ENCODE measurements around the gene PLAGL2.

The PLAGL2 gene

DNA sequence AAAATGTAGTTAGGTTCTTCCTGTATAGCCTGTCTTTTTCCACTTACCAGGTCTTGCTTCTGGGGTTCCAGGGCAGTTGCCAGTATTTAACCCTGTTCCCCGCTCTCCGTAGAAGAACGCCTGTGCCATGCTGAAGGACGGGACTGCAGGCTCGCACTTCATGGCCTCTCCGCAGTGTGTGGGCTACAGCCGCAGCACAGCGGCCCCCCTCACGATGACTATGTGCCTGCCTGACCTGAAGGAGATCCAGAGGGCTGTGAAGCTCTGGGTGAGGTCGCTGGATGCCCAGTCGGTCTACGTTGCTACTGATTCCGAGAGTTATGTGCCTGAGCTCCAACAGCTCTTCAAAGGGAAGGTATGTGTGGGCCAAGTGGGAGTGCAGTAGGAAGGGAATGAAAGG, 23.2 kb upstream of the PLAGL2 start:
- no peak for DNase-seq

DNA sequence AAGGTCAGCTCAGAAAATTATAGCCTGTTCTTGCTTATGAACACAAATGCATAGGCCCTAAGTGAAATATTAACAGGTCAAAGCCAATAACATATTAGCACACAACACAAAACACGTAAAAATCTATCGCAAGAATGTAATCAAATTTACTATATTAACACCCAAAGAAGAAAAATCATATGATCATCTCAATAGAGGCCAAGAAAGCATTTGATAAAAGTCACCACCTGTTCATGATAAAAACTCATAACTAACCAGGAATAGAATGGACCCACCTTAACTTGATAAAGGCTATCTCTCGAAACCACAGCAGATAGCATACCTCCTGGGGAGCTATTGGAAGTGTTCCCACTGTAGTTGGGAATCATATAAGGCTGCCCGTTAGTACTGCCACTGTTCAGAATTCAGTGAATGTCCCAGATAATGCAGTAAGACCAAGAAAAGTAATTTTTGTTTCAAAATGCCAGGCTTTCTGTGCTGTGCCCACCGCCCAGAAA, 21.8 kb upstream of the PLAGL2 start:
- DNase-seq, result no peak

DNA sequence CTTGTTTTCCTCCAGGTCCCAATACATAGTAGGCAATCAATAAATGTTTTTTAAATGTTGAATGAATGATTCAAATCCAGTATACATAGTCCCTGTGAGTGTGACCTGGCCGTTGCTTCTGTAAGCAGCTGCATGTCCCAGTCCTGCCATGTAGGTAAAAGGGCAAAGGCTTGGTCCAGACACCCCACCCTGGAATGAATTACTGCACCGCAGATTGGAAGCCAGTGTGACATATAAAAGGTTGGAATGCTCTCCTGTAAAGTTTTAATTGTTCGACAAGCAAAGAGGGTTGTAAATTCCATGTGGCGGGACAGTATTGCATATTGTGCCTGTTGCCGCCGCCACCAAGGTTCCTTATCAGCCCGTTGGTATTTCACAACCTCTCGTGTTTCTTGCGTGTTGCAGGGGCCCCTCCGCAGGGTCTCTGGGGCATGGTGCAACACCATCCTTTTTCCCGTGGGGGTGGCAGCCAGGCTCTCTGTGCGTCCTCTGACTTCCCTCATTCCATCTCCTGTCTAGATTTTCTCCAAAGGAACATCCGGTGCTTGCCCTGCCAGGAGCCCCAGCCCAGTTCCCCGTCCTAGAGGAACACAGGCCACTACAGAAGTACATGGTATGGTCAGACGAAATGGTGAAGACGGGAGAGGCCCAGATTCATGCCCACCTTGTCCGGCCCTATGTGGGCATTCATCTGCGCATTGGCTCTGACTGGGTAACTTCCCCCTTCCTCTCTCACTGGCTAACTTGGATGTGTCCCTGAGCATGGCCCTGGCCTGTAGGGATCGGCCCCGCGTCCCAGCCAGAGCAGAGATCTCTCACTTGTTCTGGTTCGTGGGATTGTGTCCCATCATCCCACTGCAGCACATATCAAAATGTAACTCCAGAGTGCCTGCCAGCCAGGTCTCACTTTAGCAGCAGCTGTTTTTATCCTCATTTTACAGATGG, 20.5 kb upstream of the PLAGL2 start:
- DNase-seq, result no peak

DNA sequence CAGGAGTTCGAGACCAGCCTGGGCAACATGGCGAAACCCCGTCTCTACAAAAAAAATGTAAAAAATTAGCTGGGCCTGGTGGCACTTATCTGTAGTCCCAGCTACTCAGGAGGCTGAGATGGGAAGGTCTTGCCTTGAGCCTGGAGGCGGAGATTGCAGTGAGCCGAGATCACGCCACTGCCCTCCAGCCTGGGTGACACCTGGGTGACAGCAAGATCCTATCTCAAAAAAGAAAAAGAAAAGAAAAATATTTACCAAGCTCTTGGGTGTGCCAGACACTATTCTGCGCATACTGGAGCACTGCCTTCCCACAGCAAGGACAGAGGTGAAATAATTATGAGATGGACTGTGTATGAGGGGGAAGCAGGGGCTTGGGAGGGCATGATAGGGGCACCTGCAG, 19.8 kb upstream of the PLAGL2 start:
- DNase-seq, result no peak

DNA sequence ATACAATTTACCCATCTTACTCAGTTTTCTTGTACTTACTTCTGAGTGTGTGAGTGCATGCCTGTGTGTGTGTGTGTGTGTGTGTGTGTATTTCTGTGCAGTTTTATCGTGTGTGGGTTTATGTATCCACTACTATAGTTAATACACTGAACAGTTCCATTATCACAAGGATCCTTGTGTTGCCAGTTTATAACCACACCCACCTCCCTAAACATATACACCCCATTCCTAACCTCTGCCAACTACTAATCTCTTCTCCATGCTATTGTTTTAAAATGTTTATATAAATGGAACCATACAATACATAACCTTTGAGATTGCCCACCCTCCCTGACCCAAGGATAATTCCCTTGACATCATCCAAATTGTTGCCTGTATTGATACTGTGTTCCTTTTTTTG, 18.8 kb upstream of the PLAGL2 start:
- no peak for DNase-seq

DNA sequence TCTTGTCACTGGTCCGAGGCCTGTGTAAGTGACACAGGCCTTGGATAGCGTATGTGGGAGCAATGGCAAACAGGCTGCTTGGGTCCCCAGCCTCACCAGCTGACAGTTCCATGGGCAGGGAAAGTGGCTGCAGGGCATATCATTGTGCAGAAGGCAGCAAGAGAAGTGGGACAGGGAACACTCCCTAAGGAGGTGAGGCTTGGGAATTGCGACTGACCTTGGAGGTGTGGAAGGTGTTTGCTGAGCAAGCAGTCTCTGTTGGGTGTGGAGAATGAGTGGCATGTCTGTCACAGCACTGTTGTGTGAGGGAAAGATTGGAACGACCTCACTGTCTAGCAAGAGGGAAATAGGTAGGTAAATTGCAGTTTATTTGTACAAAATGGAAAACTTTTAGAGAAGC, 16.9 kb upstream of the PLAGL2 start:
- DNase-seq, result no peak

DNA sequence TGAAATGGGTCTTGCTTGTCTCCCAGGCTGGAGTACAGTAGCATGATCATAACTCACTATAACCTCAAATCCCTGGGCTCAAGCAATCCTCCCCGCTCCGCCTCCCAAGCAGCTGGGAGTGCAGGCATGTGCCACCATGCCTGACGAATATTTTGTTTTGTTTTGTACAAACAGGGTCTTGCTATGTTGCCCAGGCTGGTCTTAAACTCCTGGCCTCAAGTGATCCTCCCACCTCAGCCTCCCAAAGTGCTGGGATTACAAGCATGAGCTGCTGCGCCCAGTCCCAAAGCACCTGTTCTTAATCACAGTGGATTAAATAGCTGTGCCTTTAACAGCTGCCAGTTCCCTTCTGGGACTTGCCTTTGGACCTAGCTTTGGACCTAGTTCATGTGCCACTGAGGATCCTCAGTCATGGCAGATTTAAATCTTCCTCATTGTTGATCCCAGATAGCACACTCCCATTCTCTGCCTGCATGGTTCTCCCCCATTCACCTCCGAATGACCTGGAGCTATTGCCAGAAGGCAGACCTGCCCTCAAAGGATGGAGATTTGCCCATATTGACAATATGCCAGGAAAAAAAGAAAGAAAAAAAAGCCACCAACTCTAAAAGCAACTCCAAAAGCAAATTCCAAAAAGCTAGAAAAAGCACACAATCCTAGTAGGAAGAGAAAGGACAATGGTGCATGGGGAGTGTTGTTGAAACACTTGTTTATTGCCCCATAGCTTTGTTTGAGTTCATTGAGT, 10.8 kb upstream of the PLAGL2 start:
- no peak for DNase-seq

DNA sequence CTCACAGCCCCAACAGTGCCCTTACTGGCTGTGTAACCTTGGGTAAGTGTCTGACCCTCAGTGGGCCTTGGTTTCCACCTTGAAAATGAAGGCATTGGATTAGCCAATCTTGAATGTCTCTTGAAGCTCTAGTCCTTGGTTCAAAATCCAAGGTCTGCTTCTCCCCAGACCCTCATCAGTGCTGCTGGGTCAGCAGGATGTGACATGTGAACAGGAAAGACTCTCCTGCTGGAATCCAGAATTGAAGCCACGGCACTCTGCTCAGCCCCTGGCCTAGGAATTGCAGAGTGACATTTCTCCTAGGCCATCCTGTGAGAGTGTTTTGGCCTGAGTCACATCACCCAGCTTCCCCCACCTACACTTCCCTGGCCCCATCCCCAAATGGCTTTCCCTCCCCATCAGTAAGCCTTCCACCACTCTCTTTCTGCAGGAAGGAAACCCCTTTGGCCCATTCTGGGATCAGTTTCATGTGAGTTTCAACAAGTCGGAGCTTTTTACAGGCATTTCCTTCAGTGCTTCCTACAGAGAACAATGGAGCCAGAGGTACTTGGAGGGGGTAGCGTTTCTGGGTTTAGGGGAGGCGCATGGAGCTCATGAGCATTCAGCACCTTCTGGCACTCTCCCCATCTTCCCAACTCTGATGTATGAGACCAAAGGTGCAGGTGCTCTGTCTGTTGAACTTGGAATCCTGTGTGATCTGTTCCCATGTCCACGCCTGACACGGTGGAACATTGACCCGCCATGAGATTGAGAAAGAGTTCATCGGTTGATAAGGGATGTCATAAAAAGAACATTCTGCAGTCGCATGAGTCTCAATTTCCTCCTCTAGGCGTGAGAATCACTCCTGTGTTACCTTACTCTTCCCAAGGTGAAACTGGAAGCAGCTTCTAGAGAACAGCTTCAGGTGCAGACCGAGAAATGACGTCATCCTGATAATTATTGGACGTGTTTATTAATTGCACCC, 8.9 kb upstream of the PLAGL2 start:
- DNase-seq, result no peak

DNA sequence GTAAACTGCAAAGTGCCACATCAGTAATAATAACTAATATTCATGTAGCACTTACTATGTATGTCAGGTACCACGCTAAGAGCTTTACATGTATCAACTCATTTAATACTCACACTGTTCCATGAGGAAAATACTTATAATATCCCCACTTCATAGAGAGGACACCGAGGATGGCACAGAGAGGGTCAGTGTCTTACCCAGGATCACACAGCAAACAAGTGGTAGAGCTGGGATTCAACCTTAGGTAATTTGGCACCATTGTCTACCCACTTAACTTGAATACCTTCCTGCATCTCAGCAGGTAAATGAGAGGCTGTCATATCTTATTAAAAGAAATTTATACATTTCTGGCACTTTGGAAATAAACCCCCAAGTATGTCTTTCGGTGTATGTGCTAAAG, 8.2 kb upstream of the PLAGL2 start:
- DNase-seq, result no peak

DNA sequence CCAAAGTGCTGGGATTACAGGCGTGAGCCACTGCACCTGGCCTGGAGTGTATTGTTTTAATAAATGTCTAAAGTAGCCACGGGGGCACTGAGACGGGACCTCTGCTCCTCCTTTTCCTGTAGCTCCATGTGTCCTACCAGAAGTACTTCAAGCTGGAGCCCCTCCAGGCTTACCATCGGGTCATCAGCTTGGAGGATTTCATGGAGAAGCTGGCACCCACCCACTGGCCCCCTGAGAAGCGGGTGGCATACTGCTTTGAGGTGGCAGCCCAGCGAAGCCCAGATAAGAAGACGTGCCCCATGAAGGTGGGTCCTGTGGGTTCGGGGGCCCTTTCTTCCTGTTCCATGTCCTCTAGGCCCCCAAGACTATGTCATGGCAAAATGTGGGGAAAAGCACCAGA, 7.6 kb upstream of the PLAGL2 start:
- no peak for DNase-seq

DNA sequence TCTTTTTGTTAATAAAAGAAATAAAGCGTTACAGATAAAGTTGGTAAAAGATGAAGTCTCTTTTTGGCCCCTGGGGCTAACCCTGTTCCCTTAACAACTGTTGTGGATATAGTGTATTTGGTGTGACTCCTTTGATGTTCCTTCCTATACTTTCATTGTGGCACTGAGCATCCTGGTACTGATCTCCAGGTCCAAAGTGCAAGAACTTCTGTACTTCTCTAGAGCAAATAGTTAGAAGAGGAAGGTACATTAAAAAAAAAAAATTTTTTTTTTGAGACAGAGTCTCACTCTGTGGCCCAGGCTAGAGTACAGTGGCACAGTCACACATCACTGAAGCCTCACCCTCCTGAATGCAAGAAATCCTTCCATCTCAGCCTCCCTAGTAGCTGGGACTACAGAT, 6.3 kb upstream of the PLAGL2 start:
- no peak for DNase-seq

DNA sequence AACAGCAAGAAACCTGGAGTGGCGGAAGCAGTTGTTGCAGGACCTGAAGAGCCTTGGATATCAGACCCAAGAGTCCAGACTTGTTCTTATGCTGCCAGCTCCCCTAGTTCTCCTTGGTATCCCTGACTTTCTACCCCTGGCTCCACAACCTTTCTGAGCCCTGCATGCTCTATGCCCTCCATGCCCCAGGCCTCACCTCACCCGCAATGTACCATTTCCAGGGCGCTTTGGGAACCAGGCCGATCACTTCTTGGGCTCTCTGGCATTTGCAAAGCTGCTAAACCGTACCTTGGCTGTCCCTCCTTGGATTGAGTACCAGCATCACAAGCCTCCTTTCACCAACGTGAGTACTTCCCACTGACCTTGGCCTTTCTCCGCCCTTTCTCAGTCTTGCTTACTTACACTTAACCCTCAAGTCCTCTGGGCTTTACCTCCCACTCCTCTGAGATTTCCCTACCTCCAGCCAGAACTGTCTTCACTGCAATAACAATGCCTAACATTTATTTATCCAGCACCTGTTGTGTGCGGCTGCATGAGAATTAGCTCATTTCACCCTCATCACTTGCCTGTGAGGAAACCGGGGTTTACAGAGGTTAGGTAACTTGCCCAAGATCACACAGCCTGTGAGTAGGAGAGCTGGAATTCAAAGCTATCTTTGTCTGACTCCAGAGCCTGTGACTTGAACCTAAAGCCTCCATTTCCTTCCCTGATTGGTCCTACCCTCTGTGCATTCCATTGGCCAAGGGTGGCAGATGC, 2.5 kb upstream of the PLAGL2 start:
- DNase-seq, result no peak

DNA sequence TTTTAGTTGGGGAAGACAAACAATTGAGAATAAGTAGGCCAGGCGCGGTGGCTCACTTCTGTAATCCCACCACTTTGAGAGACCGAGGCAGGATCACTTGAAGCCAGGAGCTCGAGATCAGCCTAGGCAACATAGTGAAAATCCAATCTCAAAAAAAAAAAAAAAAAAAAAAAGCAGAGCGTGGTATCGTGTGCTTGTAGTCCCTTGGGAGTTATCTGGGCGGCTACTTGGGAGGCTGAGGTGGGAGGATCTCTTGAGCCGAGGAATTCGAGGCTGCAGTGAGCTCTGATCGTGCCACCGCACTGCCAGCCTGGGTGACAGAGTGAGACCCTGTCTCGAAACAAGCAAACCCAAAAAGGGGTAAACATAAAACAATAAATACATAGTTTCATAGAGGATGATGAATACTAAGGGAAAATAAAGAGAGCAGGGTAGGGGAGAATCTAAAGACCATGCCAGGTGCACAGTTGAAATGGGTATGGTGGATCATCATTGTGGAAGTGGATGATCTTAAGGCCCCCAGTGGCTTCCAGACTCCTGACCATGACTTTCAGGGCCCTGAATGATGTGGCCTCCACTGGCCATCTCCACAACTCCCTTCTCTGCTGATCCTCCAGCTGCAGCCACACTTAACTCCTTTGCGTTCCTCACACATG, 1.1 kb upstream of the PLAGL2 start:
- no peak for DNase-seq

DNA sequence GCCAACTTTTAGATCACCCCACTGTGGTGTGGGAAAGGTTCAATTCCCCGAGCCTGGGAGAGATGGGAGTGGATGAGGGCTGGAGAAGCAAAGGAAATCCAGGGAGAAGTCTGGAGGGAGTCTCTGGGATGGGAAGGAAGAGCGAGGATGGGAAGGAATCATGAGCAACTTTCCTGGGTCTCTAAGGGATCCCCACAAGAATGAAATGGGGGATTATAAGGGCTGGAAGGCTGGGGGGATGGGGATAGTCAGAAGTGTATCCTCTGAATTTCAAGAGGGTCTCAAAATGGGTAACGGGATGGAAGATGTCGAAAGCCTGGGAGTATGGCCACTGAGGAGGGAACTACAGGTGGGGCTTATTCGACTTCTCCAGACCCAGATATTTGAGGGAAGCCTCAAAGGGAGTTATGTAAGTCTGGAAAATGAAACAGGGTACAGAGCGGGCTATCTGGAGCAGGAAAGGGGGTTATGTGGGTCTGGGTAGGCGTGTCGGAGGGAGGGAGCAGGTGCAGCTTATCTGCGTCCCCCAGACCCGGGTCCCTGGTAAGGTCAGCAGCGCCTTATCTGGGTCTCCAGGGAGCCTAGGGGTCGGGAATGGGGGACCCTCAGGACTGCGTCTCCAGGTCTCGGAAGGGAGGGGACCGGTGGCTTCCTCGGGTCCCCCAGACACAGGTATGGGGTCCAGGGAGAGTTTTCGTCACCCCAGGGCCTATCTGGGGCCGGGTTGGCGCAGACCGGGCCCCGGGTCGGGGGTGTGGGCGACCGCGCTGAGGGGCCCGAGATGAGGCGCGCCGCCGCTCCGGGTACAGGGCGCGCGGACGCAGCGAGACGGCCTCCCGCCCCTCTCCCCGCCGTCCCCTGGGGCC, 550 bp downstream of the PLAGL2 start:
- no peak for DNase-seq

DNA sequence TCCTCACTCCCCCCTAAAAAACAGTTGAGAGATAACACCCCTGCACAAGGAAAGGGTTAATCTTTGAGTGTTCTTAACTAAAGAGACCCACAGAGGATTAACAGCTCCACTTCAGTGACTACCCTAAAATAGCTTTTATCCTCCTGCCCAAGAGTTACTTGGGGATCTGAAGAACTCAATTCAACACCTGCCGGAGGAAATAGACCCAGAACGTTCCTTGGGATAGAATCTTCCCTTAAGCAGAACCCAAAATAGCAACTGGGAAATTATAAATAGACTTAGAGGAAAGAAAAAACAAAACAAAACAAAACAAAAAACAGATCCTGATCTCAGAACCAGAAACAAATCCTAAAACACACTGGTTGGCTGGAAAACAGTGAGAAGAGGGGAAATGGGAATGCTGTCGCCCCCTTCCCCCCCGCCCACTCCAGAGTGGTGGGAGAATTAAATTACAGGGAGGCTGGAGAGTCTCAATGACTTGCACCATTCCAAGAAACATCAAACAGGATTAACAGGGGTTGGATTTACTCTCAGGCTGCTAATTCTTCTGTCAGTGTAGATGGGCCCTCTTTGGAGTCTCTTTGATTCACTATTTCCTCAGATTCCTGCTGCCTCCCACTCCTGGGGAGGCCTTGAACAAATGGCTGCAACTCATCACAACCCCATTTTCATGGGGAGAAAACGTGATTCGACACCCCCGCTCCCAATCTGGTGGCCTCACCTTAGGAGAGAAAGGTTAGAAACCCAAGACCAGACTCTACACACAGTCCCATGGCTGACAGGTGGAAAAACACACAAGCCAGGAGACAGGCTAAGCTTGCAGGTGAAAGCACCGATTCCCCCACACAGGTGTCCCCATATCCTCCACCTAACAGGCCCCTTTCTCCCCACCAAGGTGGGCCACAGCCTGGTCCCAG, 1.4 kb downstream of the PLAGL2 start:
- no peak for DNase-seq

DNA sequence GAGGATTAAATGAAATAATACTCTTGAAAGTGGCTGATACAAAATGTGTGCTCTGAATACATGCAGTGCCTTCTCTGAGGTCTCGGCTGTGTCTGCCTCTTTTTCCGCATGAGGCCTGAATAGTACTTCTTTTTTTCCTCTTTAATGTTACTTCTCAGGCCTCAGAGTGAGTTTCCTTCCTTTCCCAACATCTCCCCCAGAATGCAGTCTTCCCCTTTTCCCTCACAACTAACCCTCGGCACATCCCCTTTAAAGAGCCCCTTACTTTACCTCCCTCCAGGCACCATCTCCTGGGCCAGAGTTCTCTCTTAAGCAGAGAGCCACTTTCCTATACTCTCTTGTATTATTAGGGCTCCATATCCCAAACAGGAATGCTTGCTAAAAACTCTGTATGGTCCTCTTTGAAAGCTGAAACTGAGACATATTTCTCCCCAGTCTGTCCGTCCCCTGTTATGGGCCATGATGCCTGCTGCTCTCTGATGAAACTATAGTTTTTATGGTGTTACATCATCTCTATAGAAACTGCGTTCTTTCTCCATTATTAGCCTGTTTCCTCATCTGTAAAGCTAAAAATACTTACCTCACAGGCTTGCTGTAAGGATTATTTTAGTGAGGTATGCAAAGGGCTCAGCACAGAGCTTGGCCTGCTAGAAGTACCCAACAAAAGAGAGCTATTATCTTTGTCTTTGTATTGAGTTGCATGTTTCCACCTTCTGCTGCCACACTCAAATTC, 2.3 kb downstream of the PLAGL2 start:
- no peak for DNase-seq

DNA sequence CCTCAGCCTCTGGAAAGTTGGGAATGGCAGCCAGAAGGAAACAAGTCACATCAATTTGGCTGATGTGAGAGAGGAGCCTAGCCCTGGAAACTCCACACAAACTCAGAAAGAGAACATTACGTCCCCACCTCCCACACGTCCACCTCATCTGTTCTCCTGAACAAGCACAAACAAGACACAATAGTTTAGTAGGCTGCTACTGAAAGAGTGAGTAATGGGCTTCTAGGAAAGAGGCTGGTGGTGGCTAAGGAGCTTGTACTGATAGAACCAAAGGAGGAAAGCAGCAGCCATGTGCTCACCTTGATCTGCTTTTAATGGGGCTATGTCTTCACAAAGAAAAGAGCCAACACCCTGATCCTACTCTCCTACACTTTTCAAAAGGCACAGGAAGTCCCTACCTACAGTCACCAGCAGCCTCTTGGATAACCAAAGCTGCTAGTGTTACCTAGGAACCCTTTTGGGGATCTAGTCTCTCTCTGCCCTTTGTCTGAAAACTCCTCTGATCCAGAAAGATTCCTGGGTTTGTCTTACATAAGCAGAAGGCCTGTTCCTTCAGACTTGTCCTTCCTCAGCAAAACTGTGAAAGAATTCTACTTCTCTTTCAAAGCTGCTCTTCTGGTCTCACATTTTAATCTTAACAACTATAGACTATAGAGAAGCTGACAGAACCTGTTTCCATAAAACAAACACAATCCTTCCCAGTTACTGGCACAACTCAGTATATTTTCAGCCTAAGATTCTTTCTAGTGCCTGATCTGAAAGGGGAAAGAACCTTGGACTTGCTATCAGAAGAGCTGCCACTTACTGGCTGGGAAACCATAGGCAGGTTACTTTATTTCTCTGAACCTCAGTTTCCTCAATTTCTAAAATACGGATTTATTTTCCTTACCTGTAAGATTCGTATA, 3.1 kb downstream of the PLAGL2 start:
- DNase-seq, result no peak

Data from right hindlimb (tissue), 1 donor.